Forelimb muscle (tissue), 1 donor: ENCODE results near the gene RNPEPL1. TPM values are rescaled to one million over a fixed set of nuclear protein-coding genes. Genes with fewer than 3 reads are reported as not detected.

ENCODE experiments used
- DNase-seq: peaks from one replicate; pipeline ENCODE4 v3.0.0-alpha.2; 2013; ENCODE audit warnings: low read depth
- polyA plus RNA-seq: library from polyadenylated mRNA; unstranded; fragments of 120-200 nt; gene quantifications from one replicate; pipeline ENCODE4 v1.2.1, GENCODE V29; 2013; ENCODE audit not compliant: insufficient read length

RNPEPL1 gene
- polyA plus RNA-seq, 1 donor, result 33.2 TPM

DNA sequence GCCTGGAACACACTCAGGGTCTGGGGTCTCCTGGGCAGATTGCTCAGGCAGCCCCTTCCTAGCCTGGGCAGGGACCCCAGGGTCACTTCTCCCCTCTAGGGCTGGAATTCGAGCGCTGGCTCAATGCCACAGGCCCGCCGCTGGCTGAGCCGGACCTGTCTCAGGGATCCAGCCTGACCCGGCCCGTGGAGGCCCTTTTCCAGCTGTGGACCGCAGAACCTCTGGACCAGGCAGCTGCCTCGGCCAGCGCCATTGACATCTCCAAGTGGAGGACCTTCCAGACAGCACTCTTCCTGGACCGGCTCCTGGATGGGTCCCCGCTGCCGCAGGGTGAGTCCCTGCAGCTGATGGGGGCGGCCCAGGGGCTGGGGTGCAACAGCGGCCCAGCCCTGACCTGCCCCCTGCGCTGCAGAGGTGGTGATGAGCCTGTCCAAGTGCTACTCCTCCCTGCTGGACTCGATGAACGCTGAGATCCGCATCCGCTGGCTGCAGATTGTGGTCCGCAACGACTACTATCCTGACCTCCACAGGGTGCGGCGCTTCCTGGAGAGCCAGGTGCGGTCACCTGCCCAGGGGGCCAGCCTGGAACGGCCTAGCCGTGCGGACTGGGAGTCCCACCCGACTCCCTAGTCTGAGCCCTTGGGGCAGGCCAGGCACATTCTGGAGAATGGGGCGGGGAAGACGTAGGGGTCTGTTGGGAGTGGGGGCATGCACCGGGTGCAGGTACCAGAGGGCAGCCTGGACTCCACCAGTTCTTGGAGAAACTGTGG is 8.3 kb downstream of the RNPEPL1 start:
- no peak for DNase-seq

DNA sequence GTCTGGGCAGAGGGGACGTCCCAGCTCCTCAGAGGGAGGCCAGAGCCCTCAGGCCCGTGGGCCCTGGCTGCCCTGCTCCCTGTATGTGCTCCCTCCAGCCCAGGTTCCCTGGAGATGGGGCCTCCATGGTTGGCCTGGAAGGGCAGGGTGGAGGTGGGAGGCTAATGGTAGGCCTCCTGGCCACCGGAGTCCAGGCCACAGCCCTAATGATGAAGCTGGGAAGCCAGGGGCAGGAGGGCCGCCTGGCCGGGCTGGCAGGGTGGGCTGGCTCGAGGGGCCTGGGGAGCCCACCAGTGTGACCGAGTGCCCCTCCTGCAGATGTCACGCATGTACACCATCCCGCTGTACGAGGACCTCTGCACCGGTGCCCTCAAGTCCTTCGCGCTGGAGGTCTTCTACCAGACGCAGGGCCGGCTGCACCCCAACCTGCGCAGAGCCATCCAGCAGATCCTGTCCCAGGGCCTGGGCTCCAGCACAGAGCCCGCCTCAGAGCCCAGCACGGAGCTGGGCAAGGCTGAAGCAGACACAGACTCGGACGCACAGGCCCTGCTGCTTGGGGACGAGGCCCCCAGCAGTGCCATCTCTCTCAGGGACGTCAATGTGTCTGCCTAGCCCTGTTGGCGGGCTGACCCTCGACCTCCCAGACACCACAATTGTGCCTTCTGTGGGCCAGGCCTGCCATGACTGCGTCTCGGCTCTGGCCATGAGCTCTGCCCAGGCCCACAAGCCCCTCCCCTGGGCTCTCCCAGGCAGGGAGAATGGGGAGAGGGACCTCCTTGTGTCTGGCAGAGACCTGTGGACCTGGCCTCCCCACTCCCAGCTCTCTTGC is 9.2 kb downstream of the RNPEPL1 start:
- DNase-seq, result no peak

DNA sequence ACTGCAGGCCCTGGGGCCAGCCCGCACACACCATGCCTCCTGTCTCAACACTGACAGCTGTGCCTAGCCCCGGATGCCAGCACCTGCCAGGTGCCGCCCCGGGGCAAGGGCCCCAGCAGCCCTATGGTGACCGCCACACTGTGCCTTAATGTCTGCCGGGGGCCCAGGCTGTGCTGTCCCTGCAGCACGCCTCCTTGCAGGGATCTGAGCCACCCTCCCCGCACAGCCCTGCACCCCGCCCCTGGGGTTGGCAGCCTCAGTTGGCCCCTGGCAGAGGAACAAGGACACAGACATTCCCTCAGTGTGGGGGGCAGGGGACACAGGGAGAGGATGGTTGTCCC is 9.8 kb downstream of the RNPEPL1 start:
- DNase-seq, result no peak

DNA sequence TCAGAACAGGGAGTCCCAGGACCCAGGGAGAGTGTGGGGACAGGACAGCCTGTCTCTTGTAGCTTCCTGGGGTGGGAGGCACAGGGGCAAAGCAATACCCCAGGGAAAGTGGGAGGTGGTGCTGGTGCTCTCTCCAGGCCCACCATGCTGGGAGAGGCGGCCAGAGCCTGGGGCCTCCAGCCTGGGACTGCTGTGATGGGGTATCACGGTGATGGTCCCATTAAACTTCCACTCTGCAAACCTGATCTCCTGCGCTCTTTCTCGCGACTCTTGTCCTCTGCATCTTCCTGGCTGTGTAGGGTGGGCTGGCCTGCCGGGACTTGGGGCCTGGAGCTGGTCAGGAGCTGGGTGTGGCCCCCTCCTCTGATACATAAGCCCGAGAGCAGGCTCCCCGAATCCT is 10.2 kb downstream of the RNPEPL1 start:
- no peak for DNase-seq

DNA sequence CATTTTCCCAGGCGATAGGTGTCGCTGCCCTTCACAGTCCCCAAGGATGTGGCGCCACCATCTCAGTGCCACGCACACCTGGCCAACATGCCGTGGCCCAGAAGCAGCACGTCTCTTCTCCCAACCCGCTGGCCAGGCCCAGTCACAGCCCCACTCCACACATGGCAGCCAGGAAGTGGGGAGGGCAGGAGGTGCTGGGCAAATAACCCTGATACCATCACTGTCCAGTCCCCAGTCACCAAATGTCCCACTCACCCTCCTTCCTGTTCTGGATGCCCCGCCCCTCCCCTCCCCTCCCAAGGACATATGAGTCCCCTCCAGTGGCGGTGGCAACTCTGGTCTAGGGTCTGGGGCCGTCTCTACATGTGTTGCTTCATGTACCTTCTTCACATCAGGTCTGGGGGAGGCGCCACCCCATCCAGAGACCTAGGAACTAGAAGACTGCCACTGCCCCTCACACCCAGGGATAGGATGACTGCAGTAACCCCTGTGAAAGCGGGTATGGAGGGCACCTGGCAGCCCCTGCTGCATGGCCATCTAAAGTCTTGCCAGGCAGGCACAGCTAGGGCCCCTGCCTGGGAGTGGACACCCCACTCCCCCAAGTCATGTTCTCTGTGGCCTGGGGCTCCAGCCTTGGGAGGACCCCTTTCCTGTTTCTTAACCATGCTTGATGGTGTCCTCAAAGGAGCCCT is 10.9 kb downstream of the RNPEPL1 start:
- DNase-seq, result no peak

DNA sequence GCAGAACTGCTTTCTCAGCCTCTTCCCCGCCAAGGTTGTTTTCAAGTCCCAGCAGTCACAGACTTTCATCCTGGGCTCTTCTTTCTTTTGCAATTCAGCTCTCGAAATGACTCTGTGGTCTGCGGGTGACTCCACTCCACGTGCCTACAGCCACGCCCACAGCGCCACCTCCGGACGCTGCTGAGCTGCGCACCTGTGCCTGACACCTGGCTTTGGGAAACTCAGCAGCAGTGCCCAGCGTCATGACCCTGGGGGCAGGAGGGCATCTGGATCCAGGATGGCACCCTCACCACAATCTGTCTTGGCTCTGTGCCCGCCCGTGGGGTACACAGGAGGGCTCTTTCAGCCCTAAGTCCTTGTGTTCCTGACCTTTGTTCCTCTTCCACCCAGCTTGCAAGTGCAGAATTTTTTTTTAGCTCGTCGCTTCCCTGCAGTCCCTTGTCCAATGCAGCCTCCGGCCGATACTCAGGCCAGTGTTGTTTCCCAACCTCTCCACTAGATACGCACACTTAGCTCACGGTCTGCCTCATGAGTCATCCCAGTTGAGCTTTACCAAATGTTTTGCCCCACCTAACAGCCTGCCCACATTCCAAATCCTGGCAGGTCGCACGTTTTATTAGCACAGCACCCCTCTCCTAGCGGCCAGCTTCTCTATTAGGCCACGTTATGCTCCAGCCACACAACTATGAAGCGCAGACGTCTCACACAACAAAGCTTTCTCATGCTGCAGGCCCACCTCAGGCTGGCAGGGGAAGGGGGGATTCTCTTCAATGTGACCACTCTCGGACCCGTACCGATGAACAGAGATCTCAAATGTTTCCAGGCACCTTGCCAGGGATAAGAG is 11.7 kb downstream of the RNPEPL1 start:
- no peak for DNase-seq

DNA sequence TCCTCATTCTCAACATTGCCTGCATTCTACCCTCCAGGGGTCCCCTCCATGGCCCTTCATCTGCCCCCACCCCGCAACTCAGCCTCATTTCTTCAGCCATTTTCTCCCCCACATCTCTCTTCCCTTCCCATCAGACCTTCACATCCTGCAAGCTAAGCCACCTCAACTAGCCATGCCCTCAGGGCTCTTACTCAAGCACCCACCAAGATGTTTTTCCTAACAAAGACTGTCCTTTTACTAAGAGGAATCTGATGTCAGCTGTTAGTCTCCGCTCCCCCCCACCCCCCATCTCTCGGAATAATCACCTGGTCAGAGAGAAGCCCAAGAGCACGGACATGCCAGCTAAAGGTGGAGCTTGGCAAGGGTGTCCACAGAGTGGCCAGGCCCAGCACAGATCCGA is 13.5 kb downstream of the RNPEPL1 start:
- DNase-seq, result no peak

DNA sequence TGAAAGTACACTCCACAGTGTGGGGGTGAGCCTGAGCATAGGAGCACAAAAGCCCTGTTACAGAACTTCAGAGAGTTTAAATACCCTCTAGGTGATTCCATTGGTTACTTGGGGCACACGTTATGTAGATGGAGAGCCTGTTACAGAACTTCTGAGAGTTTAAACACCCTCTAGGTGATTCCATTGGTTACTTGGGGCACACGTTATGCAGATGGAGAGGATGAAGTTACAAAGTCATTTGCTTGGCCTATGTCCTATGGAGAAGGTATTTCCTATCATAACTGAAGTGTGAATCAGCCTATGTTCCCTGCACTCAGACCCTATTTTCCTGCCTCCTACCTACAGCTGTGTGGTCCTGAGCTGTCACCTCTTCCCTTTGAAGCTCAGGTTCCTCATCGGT is 14.5 kb downstream of the RNPEPL1 start:
- no peak for DNase-seq

DNA sequence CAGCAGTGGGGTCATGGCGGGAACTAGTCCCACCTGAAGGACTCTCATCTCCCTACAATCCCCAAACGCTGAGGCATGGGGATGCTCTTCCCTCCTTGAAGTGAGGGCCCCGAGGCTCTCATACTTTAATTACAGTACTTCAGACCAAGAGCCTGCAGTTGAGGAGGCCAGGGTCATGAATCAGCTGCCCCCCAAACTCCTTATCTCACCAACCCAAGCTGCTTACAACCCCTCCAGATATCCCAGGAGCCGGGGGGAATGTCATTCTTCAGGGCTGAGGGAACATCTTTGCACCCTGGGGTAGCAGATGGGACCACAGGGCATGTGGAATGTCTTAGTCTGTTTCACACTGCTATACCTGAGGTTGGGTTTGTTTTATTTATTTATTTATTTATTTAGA is 15.5 kb downstream of the RNPEPL1 start:
- DNase-seq, result no peak

DNA sequence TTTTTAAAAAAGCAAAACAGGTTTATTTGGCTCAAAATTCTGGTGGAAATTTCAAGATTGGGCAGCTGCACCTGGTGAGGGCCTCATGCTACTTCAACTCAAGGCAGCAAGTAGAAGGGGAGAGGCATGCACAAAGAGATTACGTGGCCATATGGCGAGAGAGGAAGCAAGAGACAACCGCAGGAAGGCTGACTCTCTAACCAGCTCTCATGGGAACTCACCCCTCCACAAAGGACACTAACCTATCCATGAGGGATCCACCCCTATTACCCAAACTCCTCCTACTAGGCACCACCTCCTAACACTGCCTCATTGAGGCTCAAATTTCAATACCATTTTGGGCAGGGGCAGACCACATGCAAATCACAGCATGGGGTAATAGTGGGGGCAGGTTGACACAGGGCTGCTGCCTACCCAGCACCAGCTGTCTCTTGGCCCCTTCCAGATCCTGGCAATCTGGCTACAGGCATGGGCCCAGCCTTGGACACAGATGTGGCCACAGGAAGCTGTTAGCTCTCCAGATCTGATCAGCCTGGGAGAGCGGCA is 16.3 kb downstream of the RNPEPL1 start:
- DNase-seq, result no peak

DNA sequence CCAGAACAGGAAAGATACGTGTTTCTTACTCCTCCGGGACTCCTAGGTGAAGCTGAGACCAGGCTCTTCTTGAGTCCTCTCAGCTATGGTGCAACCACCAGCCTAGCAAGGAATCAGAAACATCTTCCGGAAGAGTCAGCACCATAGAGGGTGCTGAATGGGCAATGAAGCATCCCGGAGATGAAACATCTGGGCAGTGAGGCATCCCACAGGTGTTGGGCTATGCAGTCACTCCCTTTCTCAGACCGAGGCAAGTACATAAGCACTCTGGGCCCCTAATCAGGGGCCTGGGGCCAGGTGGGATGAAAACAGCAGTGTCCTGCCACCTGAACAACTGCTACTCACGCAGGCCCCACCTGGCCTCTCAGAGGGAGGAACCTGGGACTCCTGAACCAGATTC is 16.8 kb downstream of the RNPEPL1 start:
- no peak for DNase-seq

DNA sequence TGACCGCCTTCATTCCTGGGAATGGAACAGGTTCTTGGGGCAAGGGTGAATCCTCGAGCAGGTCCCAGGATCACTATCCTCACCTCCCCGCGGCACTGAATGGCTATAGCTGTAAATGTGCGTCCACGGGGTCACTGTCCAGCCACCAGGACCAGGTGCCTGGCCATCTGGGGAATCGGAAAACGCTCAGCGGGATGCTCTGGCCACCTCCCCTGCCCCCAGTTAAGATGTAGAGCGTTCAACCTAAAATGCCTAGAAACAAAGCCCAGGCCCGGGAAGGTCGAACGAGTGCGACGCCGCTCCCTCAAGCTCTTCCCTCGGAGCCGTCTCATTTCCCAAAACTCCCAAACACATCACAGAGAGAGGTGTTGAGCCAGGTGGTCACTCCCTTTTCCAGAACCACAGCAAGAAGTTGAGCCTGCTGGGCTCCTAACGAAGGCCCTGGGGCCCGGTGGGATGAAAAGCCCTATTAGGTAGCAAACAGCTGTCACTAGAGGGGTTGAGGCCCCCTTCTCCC is 17.5 kb downstream of the RNPEPL1 start:
- no peak for DNase-seq

DNA sequence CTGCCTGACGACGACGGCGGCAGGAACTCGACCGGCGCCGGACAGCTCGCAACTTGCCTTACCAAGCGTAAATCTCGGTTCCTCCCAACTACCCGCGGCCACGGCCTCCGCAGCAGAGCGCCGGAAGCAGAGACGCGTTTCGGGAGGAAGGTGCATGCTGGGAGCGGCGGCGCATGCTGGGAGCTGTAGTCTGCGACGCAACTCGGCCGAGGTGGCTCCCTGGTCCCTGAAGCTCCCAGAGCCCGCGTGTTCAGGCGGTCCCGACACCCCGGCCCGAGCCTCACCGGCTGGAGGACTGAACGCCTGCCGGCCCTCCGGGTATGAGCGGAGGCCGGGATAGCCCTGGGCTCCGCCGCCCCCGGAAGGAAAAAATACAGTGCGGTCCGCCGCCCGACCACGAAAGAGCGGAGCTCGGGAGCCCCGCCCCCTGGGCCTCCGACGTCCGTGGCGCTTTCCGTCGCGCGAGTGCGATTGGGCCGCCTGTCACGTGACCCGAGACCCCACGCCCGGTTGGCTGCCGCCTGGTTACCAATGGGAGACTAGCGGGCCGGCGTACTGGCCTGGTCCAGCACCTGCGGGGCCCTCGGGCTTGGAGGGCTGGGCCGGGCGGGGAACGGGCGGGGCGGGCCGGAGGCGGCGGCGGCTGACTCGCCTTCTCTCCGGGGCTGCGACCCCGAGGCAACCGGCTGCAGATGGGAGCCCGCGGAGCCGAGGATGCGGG is 18.1 kb downstream of the RNPEPL1 start, which contains the start of gene CAPN10:
Gene CAPN10 (plus strand): TSS at position 537 of the 721 bp plus-strand sequence. CDS start 178 bp downstream, at position 715.
- peak; percentile 89 for DNase-seq

DNA sequence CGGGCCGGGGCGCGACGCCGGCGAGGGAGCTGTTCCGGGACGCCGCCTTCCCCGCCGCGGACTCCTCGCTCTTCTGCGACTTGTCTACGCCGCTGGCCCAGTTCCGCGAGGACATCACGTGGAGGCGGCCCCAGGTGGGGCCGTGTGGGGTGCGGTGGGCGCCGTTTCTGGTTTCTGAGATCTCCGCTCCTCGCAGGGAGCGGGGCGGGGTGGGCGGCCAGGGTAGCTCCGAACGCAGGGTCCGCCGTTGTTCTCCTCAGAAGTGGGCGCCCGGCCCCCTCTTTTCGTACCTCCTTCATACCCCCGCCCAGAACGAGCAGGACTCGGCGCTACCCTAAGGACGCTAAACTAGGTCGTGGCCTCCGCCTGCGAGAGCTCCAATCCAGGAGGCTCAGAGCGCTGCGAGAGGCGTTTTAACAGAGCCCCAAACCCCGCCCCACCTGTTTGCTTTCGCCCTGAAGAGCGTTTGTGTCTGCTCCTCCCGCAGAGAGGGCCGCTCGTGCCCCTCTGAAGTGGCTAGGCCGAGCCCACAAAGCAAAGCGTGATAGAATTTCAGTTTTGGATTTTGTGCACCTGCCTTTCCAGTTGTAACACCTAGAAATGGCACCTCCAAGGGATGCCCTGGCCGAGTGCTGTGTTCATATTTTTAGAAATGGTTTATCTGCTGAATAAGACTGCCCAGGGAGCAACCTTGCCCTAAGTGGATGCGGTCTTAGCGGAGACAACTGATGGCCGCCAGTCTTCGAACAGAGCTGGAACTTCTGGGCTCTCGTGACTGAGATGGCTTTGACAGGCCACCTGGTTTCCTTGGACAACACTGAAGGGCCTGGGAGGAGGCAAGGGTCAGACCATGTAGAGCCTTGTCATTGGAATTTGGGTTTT is 18.9 kb downstream of the RNPEPL1 start:
- DNase-seq, result no peak

DNA sequence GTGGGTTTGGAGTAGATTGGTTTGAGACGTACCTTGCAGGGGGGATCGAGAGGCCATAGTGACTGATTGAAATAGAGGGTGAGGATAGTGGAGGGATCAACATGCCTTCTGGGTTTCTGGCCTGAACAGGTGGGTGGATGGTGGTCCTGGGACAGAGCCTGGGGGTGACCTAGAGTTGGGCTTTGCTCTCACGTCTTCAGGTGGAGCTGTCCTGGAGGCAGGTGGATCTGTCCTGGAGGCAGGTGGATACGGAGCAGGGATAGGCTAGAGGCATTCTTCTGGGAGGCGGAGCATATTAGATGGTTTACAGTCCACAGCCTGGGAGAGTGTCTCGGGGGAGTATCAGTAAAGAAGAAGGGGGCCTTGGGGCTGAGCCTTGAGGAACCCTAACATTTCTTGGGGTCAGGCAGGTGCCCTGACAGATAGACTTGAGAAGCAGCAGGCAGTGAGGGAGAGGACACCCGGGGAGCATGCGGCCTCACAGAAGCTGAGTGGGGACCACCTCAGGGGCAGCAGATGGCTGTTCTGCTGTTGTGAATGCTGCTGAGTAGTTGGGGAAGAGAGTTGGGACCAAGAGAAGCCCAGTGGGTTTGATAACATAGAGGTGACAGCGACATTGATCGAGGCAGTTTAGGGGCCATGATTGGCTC is 19.8 kb downstream of the RNPEPL1 start:
- no peak for DNase-seq

DNA sequence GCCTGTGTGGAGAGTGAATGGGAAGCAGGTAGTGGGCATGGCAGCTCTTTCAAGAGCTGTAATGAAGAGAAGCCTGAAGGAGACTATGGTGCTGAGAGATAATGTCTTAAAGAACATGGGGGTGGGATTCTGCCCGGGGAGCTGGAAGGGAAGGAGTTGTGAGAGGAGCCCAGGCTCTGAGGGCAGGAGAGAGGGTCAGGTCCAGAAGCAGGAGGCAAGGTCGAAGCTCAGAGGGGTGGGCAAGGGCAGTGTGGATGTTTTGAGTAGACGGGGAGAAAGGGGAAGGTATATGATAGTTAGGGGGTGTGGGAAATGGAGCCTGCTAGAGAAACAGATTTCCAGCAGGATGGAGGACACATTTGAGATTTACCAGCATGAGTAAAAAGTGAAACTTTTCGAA is 20.4 kb downstream of the RNPEPL1 start:
- DNase-seq, result no peak

DNA sequence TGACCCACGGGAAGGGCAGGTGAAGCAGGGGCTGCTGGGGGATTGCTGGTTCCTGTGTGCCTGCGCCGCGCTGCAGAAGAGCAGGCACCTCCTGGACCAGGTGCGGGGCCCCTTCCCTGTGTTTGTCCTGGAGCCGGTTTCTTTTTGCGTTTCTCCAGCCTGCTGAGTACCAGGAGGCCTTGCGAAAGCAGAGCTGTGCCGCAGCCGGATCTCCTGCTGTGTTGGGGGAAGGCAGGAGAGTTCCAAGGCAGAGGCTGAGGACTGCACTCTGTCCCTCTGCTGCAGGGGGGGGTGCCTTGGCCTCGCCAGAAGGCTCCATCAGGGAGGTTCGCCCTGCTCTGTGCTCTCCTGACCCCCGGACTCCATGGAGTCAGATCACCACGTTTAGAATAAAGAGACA is 21.1 kb downstream of the RNPEPL1 start:
- no peak for DNase-seq

DNA sequence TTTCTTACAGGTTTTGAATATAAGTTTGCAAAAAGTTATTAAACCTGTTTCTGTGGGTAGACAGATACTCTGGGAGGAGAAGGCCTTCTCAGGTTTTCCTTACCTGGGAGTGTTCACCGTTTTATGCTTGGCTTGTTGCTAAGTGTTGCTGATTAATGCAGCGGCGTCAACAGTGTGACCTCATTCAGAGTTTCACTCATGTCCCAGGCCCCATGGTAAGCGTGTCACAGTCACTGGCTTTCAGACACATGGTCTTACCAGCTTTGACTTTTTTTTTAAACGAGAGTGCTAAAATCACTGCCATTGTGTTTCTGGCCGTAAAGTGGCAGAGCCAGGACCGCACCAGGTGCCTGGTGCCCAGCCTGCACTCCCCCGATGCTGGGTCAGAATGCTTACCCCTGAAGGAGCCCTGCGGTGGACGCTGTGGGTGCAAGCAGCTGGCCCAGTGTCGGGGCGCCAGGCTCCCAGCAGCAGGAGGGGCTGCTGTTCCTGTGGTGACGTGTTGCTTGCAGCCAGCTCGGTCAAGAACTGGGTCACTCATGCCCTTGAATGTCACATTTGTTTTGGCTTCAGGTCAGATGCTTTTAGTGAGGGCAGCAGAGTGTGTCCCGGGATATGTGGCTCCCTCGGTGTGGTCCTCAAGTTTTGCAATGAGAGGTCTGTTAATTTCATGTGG is 21.7 kb downstream of the RNPEPL1 start:
- no peak for DNase-seq
